HL-60 (cell line): ENCODE data around the gene PRRT2.
"Not testable (repeated sequence)": the region's sequence is repeated elsewhere in the genome, so short reads cannot be mapped to it uniquely, and the experiment has no call there.

Source experiments
- DNase-seq, 2 experiments: peaks; one replicate each; pipeline ENCODE4 v3.0.0-alpha.2; 2010 to 2020; ENCODE audit warnings: low read depth in 1 of 2, low spot score in 1 of 2
- H3K27ac ChIP-seq: fragments of 250-450 bp; sonication (Bioruptor Pico); replicated peaks from 2 replicates; pipeline ENCODE4 v1.5.1; 2020; ENCODE audit warnings: mild to moderate bottlenecking, moderate library complexity
- H3K27me3 ChIP-seq: fragments of 250-450 bp; sonication (Bioruptor Pico); 2 replicates; pipeline ENCODE4 v1.5.1; 2021; ENCODE audit warnings: mild to moderate bottlenecking, moderate library complexity; ENCODE audit not compliant: insufficient read depth, poor library complexity, severe bottlenecking
- H3K4me3 ChIP-seq: replicated peaks from 2 replicates; pipeline ENCODE4 v1.5.1; 2011; ENCODE audit warnings: mild to moderate bottlenecking, control low read depth, low read length; ENCODE audit not compliant: insufficient read depth
- GABPA ChIP-seq: IDR thresholded peaks from 2 replicates; pipeline ENCODE4 v1.6.1; 2012; ENCODE audit warnings: low read depth
- POLR2AphosphoS5 ChIP-seq: IDR thresholded peaks from 2 replicates; pipeline ENCODE4 v1.6.1; 2012; ENCODE audit warnings: low read depth
- REST ChIP-seq: IDR thresholded peaks from 2 replicates; pipeline ENCODE4 v1.6.1; 2012; ENCODE audit warnings: low read depth; ENCODE audit not compliant: insufficient replicate concordance
- SPI1 ChIP-seq: IDR thresholded peaks from 2 replicates; pipeline ENCODE4 v1.6.1; 2012; ENCODE audit warnings: low read depth, mild to moderate bottlenecking, borderline replicate concordance
- TF ChIP-seq, protein P1 (sequence below): IDR thresholded peaks from one replicate; pipeline ENCODE4 v1.5.1; 2011; ENCODE audit warnings: low read length, control low read depth, inconsistent platforms; ENCODE audit not compliant: insufficient read depth

PRRT2 gene

DNA sequence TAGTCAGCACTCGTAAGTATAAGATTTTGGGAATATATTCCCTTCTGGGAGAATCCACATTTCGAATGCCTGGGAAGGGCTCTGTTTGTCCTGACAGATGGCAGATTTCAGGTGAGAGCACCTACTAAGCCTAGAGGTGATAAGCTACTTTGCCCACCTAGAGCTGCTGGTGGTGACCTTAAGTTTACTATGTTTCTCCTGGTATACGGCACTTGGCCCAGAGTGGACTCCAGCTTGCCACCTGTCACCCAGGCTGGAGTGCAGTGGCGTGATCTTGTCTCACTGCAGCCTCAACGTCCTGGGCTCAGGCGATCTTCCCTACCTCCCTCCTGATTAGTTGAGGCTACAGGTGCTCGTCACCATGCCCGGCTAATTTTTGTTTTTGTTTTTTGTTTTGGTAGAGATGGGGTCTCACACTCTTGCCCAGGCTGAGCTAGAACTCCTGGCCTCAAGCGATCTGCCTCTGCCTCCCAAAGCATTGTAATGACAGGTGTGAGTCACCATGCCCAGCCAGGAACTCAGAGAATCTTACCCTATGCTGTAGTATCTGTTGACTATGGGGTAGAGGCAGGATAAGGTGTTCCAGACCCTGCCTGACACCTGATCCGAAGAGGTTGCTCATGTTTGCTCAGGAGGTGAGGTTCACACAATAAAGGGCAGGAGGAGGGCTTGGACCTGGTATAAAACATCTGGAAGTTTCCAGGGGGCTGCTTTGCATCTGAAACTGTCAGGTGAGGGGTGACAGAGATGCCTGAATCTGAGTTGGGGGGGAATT lies 34.2 kb upstream of the PRRT2 start, which contains the start of gene ZG16:
TSS of gene ZG16 (plus strand) at position 681 of the 775 bp plus-strand sequence. CDS start 1,011 bp downstream, outside the sequence.
- H3K27ac ChIP-seq: no peak within 1 kb of the TSS
- TF ChIP-seq GABPA (no peak), REST (no peak), SPI1 (no peak), POLR2AphosphoS5 (no peak)
- TF ChIP-seq, protein P1, sequence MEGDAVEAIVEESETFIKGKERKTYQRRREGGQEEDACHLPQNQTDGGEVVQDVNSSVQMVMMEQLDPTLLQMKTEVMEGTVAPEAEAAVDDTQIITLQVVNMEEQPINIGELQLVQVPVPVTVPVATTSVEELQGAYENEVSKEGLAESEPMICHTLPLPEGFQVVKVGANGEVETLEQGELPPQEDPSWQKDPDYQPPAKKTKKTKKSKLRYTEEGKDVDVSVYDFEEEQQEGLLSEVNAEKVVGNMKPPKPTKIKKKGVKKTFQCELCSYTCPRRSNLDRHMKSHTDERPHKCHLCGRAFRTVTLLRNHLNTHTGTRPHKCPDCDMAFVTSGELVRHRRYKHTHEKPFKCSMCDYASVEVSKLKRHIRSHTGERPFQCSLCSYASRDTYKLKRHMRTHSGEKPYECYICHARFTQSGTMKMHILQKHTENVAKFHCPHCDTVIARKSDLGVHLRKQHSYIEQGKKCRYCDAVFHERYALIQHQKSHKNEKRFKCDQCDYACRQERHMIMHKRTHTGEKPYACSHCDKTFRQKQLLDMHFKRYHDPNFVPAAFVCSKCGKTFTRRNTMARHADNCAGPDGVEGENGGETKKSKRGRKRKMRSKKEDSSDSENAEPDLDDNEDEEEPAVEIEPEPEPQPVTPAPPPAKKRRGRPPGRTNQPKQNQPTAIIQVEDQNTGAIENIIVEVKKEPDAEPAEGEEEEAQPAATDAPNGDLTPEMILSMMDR: no peak
- H3K27me3 ChIP-seq: no peaks in the 10 kb centered on the region
- no peak within 1 kb of the TSS for H3K4me3 ChIP-seq
- DNase-seq: no peak

DNA sequence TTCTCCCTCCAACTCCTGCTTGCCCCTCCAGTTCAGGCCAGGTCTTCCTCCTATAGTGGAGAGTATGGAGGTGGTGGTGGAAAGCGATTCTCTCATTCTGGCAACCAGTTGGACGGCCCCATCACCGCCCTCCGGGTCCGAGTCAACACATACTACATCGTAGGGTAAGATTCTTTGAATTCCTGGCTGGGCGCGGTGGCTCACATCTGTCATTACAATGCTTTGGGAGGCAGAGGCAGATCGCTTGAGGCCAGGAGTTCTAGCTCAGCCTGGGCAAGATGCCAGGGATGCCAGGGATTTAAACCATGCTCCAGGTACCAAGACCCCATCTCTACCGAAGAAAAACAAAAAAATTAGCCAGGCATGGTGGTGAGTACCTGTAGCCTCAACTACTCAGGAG lies 32.5 kb upstream of the PRRT2 start:
- H3K27me3 ChIP-seq: no peaks in the 10 kb centered on the region
- no peak for DNase-seq
- no peak for TF ChIP-seq POLR2AphosphoS5
- TF ChIP-seq GABPA: no peak
- TF ChIP-seq, protein P1: no peak
- no peak for TF ChIP-seq SPI1
- no peak for TF ChIP-seq REST
- no peak overlapping the region for H3K27ac ChIP-seq
- H3K4me3 ChIP-seq: no peak overlapping the region

GRCh38 chr16:29783094-29783953 lies 28.7 kb upstream of the PRRT2 start:
- not testable (repeated sequence) for DNase-seq, H3K27ac ChIP-seq, H3K27me3 ChIP-seq, H3K4me3 ChIP-seq

- DNase-seq: no peak
- no peak overlapping the region for H3K27ac ChIP-seq
- TF ChIP-seq REST (no peak), POLR2AphosphoS5 (no peak), GABPA (no peak), SPI1 (no peak)
- TF ChIP-seq, protein P1: no peak
- no peak overlapping the region for H3K4me3 ChIP-seq
- no peaks in the 10 kb centered on the region for H3K27me3 ChIP-seq
These were observed 27.8 kb upstream of the PRRT2 start for GRCh38 chr16:29784157-29784556.
